Germinal center (tissue), 1 donor: Measurements from ENCODE around the gene TSC22D1.
"Not testable (repeated sequence)": the region's sequence is repeated elsewhere in the genome, so short reads cannot be mapped to it uniquely, and the experiment has no call there.

Experiments
- DNase-seq: peaks from one replicate; pipeline ENCODE4 v3.0.0; 2012; ENCODE audit warnings: mixed read lengths, low spot score

TSC22D1 gene

DNA sequence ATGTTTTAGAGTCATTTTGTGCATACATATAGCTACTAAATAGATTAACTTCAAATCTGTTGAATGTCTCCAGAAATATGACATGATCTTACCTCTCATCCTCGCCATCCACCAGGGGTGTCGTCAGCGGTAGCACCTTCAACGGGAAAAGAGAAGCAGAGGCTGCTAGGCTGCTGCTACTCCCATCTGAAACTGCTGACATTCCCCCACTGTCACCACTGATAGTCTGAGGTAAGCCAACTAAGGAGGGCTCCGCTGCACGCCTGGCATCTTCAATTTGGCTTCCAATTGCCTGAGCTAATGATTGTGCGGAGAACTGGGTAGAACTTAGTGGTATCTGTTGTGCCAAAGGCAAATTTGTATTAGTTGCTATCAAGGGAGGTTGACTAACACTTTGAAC is 3.1 kb downstream of the TSC22D1 start:
- DNase-seq, result no peak

DNA sequence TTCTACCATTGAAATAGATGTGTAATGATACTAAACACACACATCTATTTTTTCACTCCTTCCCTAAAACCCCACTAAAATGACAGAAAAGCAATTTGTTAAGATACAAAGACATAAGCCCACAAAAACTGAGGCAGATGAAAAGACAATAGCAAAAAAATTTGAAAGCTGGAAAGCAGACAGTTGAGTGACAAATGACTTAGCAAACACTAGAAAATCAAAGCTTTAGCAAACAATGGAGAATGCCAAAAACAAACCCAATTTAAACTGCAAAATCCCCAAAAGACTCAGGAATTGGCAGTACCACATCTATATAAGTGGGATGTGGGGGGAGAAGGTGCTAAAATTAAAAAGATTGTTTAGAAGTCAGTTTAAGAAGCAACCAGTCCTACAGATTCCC is 9.5 kb downstream of the TSC22D1 start:
- DNase-seq, result no peak

DNA sequence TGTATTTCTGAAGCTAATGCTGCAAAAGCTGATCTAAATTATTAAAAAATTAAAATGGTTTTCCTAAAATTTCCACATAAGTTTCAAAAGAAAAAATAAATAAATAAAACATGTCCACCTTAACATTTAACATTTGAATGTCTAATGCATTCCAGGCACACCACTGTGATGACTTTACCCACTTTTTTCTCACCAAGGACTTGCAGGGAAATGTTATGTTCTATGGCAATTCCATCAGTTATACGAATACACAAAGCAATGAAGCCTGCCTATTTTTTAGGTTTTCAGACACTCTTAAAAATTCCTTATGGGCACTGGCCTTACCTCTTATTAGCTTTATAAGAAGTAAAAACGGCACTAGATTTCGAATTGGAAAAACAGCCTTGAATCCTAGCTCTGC is 10.2 kb downstream of the TSC22D1 start:
- no peak for DNase-seq

- no peak for DNase-seq
These were observed 11.2 kb downstream of the TSC22D1 start for GRCh38 chr13:44564936-44565335.

GRCh38 chr13:44562853-44563252 is 13.3 kb downstream of the TSC22D1 start:
- not testable (repeated sequence) for DNase-seq

- DNase-seq, result no peak
These were observed 14.8 kb downstream of the TSC22D1 start for GRCh38 chr13:44561351-44561750.

DNA sequence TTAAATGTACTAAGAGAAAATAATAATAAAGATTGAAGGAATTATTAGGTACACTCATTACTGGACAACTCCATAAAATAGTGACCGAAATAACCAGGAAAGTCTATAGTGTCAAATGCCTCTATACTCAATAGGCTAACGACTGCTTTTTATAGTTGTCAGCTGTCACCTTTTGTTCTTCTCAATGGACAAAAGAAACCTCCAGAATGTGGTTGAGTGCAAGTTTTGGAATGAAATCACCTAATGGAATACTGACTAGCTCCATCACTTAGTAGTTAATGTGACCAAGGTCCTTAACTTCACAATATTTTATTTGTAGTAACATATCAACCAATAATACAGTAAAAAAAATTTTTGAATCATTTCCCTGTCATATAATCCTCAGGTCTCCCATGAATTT is 18.1 kb downstream of the TSC22D1 start:
- no peak for DNase-seq

DNA sequence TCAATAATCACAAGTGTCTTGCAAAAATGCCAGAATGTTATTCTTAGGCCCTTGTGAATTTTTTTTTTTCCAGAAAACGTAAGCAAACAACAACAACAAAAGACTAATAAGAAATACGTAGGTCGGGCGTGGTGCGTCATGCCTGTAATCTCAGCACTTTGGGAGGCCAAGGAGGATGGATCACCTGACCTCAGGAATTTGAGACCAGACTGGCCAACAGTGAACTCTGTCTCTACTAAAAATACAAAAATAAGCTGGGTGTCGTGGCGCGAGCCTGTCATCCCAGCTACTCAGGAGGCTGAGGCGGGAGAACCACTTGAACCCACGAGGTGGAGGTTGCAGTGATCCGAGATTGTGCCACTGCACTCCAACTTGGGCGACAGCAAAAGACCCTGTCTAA is 20.9 kb downstream of the TSC22D1 start:
- no peak for DNase-seq

GRCh38 chr13:44549476-44549875 is 26.7 kb downstream of the TSC22D1 start:
- DNase-seq, result no peak

- no peak for DNase-seq
These were observed 30.0 kb downstream of the TSC22D1 start for GRCh38 chr13:44546164-44546563.

- DNase-seq, result no peak
These were observed 32.8 kb downstream of the TSC22D1 start for GRCh38 chr13:44543369-44543768.

DNA sequence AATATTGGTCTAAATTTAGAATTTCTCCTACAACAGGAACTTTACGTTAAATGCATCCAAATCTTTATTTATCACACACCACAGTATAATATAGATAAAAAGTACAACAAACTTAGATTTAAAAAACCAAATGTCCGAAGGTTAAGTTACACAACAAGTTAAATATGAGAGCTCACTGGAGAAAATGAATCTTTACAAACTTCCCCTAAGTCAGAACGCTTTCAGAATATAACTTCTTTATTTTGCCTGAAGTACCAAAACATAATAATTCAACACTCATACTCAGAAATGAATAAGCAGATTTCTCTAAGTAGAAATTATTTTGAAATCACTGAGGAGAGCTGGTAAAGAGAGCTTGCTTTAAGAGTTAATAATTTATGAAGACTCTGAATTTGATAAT is 33.8 kb downstream of the TSC22D1 start:
- DNase-seq, result no peak

DNA sequence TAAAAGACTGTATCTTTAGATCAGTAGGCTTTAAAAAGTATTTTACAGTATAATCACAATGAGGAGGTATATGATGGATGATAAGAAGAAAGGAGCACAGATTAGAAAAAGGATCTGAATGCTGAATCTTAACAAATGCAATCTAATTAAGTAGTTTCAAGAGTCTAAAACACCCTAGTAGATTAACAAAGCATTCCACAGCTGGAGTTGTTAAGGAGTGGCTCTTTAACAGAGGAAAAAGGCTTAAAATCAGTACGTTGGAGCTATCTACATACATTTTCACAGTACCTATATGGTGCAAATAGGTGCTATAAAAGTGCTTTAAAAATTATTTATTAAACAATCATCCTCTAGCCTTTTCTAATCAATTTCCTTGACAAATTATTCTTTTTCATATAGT is 34.5 kb downstream of the TSC22D1 start:
- DNase-seq, result no peak

- DNase-seq, result no peak
These were observed 35.2 kb downstream of the TSC22D1 start for GRCh38 chr13:44540761-44541434.

GRCh38 chr13:44537248-44537647 is 38.9 kb downstream of the TSC22D1 start:
- no peak for DNase-seq

DNA sequence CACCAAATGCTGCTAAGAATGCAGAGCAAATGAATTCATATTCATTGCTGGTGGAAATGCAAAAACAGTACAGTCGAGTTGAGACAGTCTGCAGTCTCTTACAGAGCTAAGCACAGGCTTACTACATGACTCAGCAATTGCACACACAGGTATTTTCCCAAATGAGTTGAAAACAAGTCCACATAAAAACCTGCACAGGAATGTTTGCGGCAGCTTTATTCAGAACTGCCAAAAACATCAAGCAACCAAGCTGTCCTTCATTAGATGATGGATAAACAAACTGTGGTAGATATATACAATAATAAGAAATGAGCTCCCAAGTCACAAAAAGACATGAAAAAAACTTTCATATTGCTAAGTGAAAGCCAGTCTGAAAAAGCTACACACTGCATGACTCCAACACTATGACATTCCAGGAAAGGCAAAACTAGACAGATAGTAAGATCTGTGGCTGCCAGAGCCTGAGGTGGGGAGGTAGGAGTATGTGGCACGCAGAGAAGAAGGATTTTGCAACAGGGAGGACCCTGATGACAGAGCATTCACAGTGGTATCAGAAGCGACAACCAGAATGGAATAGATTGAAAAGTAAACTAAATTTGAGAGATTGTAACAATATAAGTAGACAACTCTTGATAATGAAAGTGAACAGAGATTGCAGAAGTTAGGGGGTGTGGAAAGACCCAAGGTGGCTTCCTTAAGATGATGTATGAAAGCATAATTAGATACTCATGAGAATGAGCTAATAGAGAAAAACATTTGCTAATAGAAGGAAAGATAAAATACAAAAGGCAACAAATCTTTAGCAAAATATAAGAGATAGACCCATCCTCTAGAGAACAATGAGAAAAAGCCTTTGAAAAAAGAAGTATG is 52.7 kb downstream of the TSC22D1 start:
- no peak for DNase-seq

- no peak for DNase-seq
These were observed 56.5 kb downstream of the TSC22D1 start for GRCh38 chr13:44519642-44520041.

- DNase-seq, result no peak
These were observed 59.4 kb downstream of the TSC22D1 start for GRCh38 chr13:44516771-44517170.

DNA sequence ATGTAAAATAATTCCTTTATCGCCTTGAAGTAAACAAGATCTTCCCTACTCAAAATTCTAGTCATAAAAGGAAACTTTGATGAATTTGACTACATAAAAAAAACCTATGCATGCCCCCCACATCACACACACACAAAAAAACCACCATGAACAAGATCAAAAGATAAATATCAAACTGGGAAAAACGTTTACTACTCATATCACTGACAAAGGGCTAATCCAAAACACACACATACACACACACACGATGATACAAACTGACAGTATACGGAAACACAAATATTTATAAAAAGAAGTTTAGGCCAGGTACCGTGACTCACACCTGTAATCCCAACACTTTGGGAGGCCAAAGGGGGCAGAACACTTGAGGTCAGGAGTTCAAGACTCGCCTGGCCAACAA is 61.9 kb downstream of the TSC22D1 start:
- DNase-seq, result no peak

GRCh38 chr13:44509853-44510252 is 66.3 kb downstream of the TSC22D1 start:
- not testable (repeated sequence) for DNase-seq

DNA sequence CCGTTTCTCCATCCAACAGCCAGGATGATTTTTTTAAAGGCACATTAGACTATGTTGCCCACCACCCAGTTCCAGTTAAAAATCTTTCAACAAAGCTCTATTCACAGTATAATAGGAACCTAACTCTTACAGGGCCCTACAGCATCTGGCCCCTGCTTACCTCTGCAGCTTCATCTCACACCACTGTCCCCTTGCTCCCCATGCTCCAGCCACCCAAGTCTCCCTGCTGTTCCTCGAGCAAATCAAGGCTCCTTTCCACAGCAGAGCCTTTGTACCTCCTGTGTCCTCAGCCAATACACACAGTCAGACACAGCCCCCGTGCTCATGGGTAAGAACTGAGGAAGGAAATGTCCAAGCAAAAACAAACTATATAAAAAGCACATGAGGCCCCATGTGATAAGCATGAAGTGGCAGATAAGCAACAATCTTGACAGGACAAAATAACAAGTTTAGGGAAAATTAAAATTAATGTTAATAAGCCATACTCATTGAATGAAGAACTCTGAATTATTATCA is 67.5 kb downstream of the TSC22D1 start:
- no peak for DNase-seq

DNA sequence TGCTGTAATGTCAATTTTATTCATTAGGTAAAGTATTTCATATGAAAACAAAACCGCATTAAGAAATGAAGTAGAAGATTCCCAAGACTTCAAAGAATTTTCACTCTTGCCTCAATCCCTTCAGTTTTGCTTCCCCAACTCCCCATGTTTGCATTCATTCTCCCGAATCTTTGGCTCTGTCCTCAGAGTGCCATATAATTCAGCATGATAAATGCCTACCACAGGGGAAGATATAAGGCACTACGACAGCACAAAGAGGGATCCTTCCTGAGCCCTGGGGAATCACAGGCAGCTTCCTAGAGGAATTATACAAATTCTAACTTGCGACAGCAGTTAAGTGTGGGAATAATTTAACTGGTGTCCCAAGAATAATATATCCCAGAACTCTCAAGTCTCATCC is 68.5 kb downstream of the TSC22D1 start:
- no peak for DNase-seq

DNA sequence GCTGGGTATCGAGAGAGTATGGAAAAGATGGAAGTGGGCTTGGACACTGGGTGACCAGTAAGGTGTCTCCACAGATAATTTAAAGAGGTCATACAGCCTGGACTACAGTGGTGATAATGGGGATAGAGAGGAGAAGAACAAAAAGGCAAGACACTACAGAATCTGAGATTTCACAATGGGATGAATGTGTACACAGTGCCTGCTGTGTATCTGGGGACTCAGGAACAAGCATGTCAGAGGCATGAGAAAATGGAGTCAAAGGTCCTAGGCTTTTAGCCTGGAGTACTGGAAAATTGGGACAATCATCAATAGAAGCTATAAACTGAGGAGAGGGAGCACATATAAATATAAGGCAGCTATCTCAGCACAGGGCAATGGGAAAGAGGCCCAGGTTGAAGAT is 69.4 kb downstream of the TSC22D1 start:
- no peak for DNase-seq
